HCT116 (cell line): ENCODE measurements around the gene ZNF575. TPM values are rescaled to one million over a fixed set of nuclear protein-coding genes. Genes with fewer than 3 reads are reported as not detected.
A peak's percentile ranks its signal among the peaks of the same experiment; 100 is the strongest.

Experiments used
- ATAC-seq: fragments of 200-7000 bp; cut with Tn5 transposase; 2 replicates; pipeline ENCODE4 v1.9.1; 2020; ENCODE audit warnings: mild to moderate bottlenecking, moderate library complexity
- BruUV-seq: library from RNA; stranded (reverse); fragments of 400-500 nt; replicated peaks from 2 replicates; lab custom pipeline; 2021; lab: Mats Ljungman, UMichigan
- CTCF ChIA-PET: fragments of 300-600 bp; sonication (Branson Sonifier 250); formaldehyde crosslinking; loops from one replicate; lab custom pipeline; 2021; ENCODE audit warnings: antibody characterized with exemption; lab: Charles Lee
- POLR2A ChIA-PET: fragments of 300-600, 350-600 bp; sonication (Branson Sonifier 250); formaldehyde crosslinking; loops from one replicate; lab custom pipeline; 2021; ENCODE audit warnings: antibody characterized with exemption; lab: Charles Lee
- RAD21 ChIA-PET, 2 experiments: fragments of 300-600 bp; sonication (Branson Sonifier 250); formaldehyde crosslinking; loops; one replicate each; lab custom pipeline; 2023; ENCODE audit warnings: low total read pairs in 2 of 2; ENCODE audit not compliant: uncharacterized antibody in 2 of 2, unreplicated experiment in 2 of 2, low non-redundant PET in 1 of 2; lab: Charles Lee
- DNase-seq: peaks from one replicate; pipeline ENCODE4 v3.0.0-alpha.2; 2010; ENCODE audit warnings: low read depth, low spot score
- H2AFZ ChIP-seq: fragments of 200-600 bp; shearing (Covaris generic), sonication (generic); 2 replicates; pipeline ENCODE4 v1.6.1; 2017; ENCODE audit warnings: low read depth, mixed run types, mixed read lengths, antibody characterized with exemption, low read length; ENCODE audit not compliant: poor library complexity, severe bottlenecking
- H3K27ac ChIP-seq: 2 replicates; pipeline ENCODE4 v1.5.1; 2012; ENCODE audit warnings: low read depth, low read length
- H3K27me3 ChIP-seq: fragments of 200-600 bp; sonication (generic); 2 replicates; pipeline ENCODE4 v1.6.1; 2016; ENCODE audit warnings: mixed run types, low read length, mixed read lengths; ENCODE audit not compliant: insufficient read depth
- H3K36me3 ChIP-seq, 2 experiments: fragments of 200-500 bp in 1 of 2; fragments of 200-600 bp in 1 of 2; sonication (Bioruptor generic) in 1 of 2; sonication (generic) in 1 of 2; 2 replicates each; pipeline versions ENCODE4 v1.5.1 to v1.6.1; 2014 to 2016; ENCODE audit warnings: low read length in 2 of 2, inconsistent platforms in 1 of 2, mixed read lengths in 1 of 2, mixed run types in 1 of 2; ENCODE audit not compliant: insufficient read depth in 2 of 2, control insufficient read depth in 1 of 2
- H3K4me1 ChIP-seq, 2 experiments: fragments of 200-600 bp in 1 of 2; sonication (generic) in 1 of 2; 2 replicates each; pipeline versions ENCODE4 v1.5.1 to v1.6.1; 2012 to 2017; ENCODE audit warnings: low read length in 2 of 2, inconsistent platforms in 1 of 2, mild to moderate bottlenecking in 1 of 2, mixed read lengths in 1 of 2, mixed run types in 1 of 2, moderate library complexity in 1 of 2; ENCODE audit not compliant: insufficient read depth in 2 of 2, control insufficient read depth in 1 of 2
- H3K4me2 ChIP-seq: fragments of 200-600 bp; sonication (generic); 2 replicates; pipeline ENCODE4 v1.6.1; 2017; ENCODE audit warnings: mixed run types, low read length, mixed read lengths
- H3K4me3 ChIP-seq, 2 experiments: fragments of 200-600 bp in 1 of 2; sonication (generic) in 1 of 2; replicated peaks in 1 of 2; 2 replicates each; pipeline ENCODE4 v1.5.1; 2011 to 2016; ENCODE audit warnings: low read length in 2 of 2, control low read depth in 1 of 2, low read depth in 1 of 2, mild to moderate bottlenecking in 1 of 2, mixed read lengths in 1 of 2, mixed run types in 1 of 2
- H3K79me2 ChIP-seq: fragments of 200-600 bp; sonication (generic); 2 replicates; pipeline ENCODE4 v1.6.1; 2017; ENCODE audit warnings: mild to moderate bottlenecking, mixed run types, low read length, moderate library complexity, mixed read lengths; ENCODE audit not compliant: insufficient read depth
- H3K9ac ChIP-seq: fragments of 200-600 bp; sonication (generic); 2 replicates; pipeline ENCODE4 v1.6.1; 2016; ENCODE audit warnings: low read length, mixed read lengths
- H3K9me2 ChIP-seq: fragments of 200-600 bp; sonication (generic), shearing (Covaris generic); 2 replicates; pipeline ENCODE4 v1.6.1; 2017; ENCODE audit warnings: mixed run types, mild to moderate bottlenecking, moderate library complexity; ENCODE audit not compliant: insufficient read depth
- H3K9me3 ChIP-seq, 2 experiments: fragments of 200-500 bp in 1 of 2; fragments of 200-600 bp in 1 of 2; sonication (Bioruptor generic) in 1 of 2; sonication (generic) in 1 of 2; 2 replicates each; pipeline ENCODE4 v1.6.1; 2014 to 2017; ENCODE audit warnings: low read length in 2 of 2, mixed read lengths in 2 of 2, inconsistent platforms in 1 of 2, low read depth in 1 of 2, mild to moderate bottlenecking in 1 of 2, mixed run types in 1 of 2, moderate library complexity in 1 of 2; ENCODE audit not compliant: control insufficient read depth in 1 of 2, insufficient read depth in 1 of 2
- H4K20me1 ChIP-seq: fragments of 200-600 bp; sonication (generic), shearing (Covaris generic); 2 replicates; pipeline ENCODE4 v1.6.1; 2017; ENCODE audit warnings: mixed run types, mild to moderate bottlenecking, moderate library complexity; ENCODE audit not compliant: insufficient read depth
- CEBPB ChIP-seq: IDR thresholded peaks from 2 replicates; pipeline ENCODE4 v1.6.1; 2012; ENCODE audit warnings: low read depth
- MAX ChIP-seq: IDR thresholded peaks from 2 replicates; pipeline ENCODE4 v1.6.1; 2012
- POLR2AphosphoS5 ChIP-seq: IDR thresholded peaks from 2 replicates; pipeline ENCODE4 v1.6.1; 2011; ENCODE audit warnings: mild to moderate bottlenecking, low read depth, low read length, moderate library complexity
- SIN3A ChIP-seq: IDR thresholded peaks from 2 replicates; pipeline ENCODE4 v1.6.1; 2012; ENCODE audit warnings: low read depth
- SP1 ChIP-seq: IDR thresholded peaks from 2 replicates; pipeline ENCODE4 v1.6.1; 2012; ENCODE audit warnings: low read depth
- YY1 ChIP-seq: IDR thresholded peaks from 2 replicates; pipeline ENCODE4 v1.6.1; 2011; ENCODE audit warnings: low read length, low read depth, moderate library complexity, mild to moderate bottlenecking; ENCODE audit not compliant: insufficient replicate concordance; ENCODE audit errors: extremely low read depth
- intact Hi-C: fragments of 100-400 bp; cut with micrococcal nuclease; formaldehyde crosslinking; loops from 2 replicates; pipeline ENCODE4 v1.10.0; 2022
- total RNA-seq: library from RNA; stranded (reverse); gene quantifications from one replicate; pipeline ENCODE4 v1.2.1, GENCODE V29; 2021; ENCODE audit not compliant: unreplicated experiment

The ZNF575 gene
- total RNA-seq, 1 experiment from 2014 or later = 1.9 TPM

- TF ChIP-seq SIN3A (peak; percentile 58; the same call in 1 of the 2 replicates), MAX (peak; percentile 39; the same call in 1 of the 2 replicates), SP1 (peak; percentile 82), CEBPB (peak; percentile 72; the same call in 1 of the 2 replicates), YY1 (no peak), POLR2AphosphoS5 (peak; percentile 59)
- peaks cover 41% of the 10 kb centered on the region for H3K79me2 ChIP-seq
- CTCF ChIA-PET = interaction anchor here (1.0 to 2.3 kb wide), 4 partner anchors 28 to 78 kb away, joined by 3 to 11 read pairs (median 4); no protein-coding TSS in a partner anchor
- no peaks in the 10 kb centered on the region for H3K9me3 ChIP-seq
- peaks cover 34 to 64% of the 10 kb centered on the region in 2 experiments for H3K4me1 ChIP-seq
- no peak overlapping the region for H2AFZ ChIP-seq
- peak overlapping the region; percentile 87 to 100 for H3K4me3 ChIP-seq
- peak overlapping the region; percentile 93 for H3K9ac ChIP-seq
- POLR2A ChIA-PET = interaction anchor here (1.1 kb wide), 1 partner anchor 86 kb away, joined by 5 read pairs; no protein-coding TSS in a partner anchor
- H3K36me3 ChIP-seq = no peaks in the 10 kb centered on the region; a peak in 1 of 4 replicates
- DNase-seq (peak; percentile 57), ATAC-seq (peak; percentile 63)
- H3K4me2 ChIP-seq = peak overlapping the region; percentile 94
- no TSS peak for BruUV-seq
- H4K20me1 ChIP-seq = no peaks in the 10 kb centered on the region
- H3K27me3 ChIP-seq = no peaks in the 10 kb centered on the region
- RAD21 ChIA-PET = interaction anchor here (0.7 to 1.5 kb wide), 2 partner anchors 78 to 243 kb away, joined by 3 to 5 read pairs; no protein-coding TSS in a partner anchor
- no peaks in the 10 kb centered on the region for H3K9me2 ChIP-seq
- intact Hi-C loops = no loop called here
- peak overlapping the region; percentile 76 for H3K27ac ChIP-seq
These were observed 7.8 kb upstream of the ZNF575 start for GRCh38 chr19:43524922-43525835.
